ENCODE data around the gene B3GNT2. TPM values are rescaled to one million over a fixed set of nuclear protein-coding genes. Genes with fewer than 3 reads are reported as not detected.

Gene B3GNT2
- total and polyA plus RNA-seq, 9 of the 15 experiments (the other 6 are each of a cell fraction or from before 2014, with no cell fraction given) = 6.0 to 38.9 (median 25.0) TPM

- no peak for FAIRE-seq
- POLR2A ChIA-PET = interaction anchor here (0.5 kb wide), 1 partner anchor 10 kb away, joined by 4 read pairs; no protein-coding TSS in a partner anchor
- BruUV-seq (replicated peaks) = no TSS peak
Observed at GRCh38 chr2:62199392-62200125, 3.6 kb downstream of the B3GNT2 start.

More at GRCh38 chr2:62199392-62200125, 3.6 kb downstream of the B3GNT2 start:
- Histone ChIP-seq H4K20me1 (replicated peaks; ENCODE audit: control insufficient read depth, insufficient read depth, low read length) (peaks cover 42% of the 10 kb centered on the region), H2AFZ (ENCODE audit: low read depth, low read length) (no peak overlapping the region), H3K9me3 (replicated peaks; ENCODE audit: control insufficient read depth, insufficient read depth, low read depth, low read length) (no peaks in the 10 kb centered on the region), H3K4me2 (ENCODE audit: insufficient read depth, low read length) (0 out of 2 replicates have a peak overlapping the region, but pooled peaks have one; percentile 1), H3K9ac (ENCODE audit: insufficient read depth in 1 of 2, low read depth in 2 of 2, low read length in 2 of 2) (no peak overlapping the region), H3K4me3 (no peak overlapping the region), H3K36me3 (ENCODE audit: control insufficient read depth, insufficient read depth, low read length) (no peaks in the 10 kb centered on the region; the same call in 2 of the 3 replicates), H3K4me1 (replicated peaks in 1 of 2; ENCODE audit: control insufficient read depth in 2 of 2, insufficient read depth in 2 of 2, low read length in 2 of 2) (peaks cover 38 to 46% of the 10 kb centered on the region in 2 experiments), H3K79me2 (ENCODE audit: control insufficient read depth, insufficient read depth, low read length) (peaks cover 86% of the 10 kb centered on the region), H3K9me1 (ENCODE audit: control insufficient read depth, insufficient read depth, low read length) (peaks cover 3% of the 10 kb centered on the region), H3K27ac (ENCODE audit: extremely low read depth, low read depth, low read length) (no peak overlapping the region), H3K27me3 (ENCODE audit: control insufficient read depth in 2 of 2, insufficient read depth in 2 of 2, low read length in 2 of 2) (no peaks in the 10 kb centered on the region)
- in situ Hi-C loops (cut with MboI) = no loop called here
- CTCF ChIA-PET (ENCODE audit: low intra/inter-chr PET ratio) = no interaction called here
- DNase-seq (ENCODE audit: extremely low read depth in 1 of 4, low spot score in 3 of 4) = no peak
- intact Hi-C loops (cut with micrococcal nuclease) = loop anchor here (5.0 kb wide), 1 partner anchor 282 kb away; no protein-coding TSS in a partner anchor
- 57% methylated on average over 1 of the region's 1 CpG for WGBS (ENCODE audit: insufficient coverage, low coverage, missing lambda C conversion rate)
- no peak for ATAC-seq
- TF ChIP-seq CEBPG (CRISPR knock-in tag; IDR thresholded peaks at IDR 0.05) (no peak), CEBPG (tag; conservative IDR thresholded peaks at IDR 0.05 in 1 of 2, IDR thresholded peaks at IDR 0.05 in 1 of 2) (peak; percentile 49 to 77; a peak in 3 of 4 replicates), ZNF311 (CRISPR knock-in tag; IDR thresholded peaks at IDR 0.05) (no peak), CEBPB (tag; IDR thresholded peaks at IDR 0.05) (peak; percentile 75), U2AF2 (optimal IDR thresholded peaks at IDR 0.05; ENCODE audit: low read depth, low read length) (no peak), ATF3 (IDR thresholded peaks at IDR 0.05) (peak; percentile 86), ATF3 (CRISPR knock-in tag; conservative IDR thresholded peaks at IDR 0.05) (no peak)

Measured in K562 (cell line).